WERI-Rb-1 (cell line): Measurements from ENCODE around the gene PABPN1.
A peak's percentile ranks its signal among the peaks of the same experiment; 100 is the strongest.
"Not testable (repeated sequence)": the region's sequence is repeated elsewhere in the genome, so short reads cannot be mapped to it uniquely, and the experiment has no call there.

ENCODE experiments used
- DNase-seq: peaks from one replicate; pipeline ENCODE4 v3.0.0-alpha.2; 2020
- H3K27ac ChIP-seq: fragments of 250-450 bp; sonication (Bioruptor Pico); 2 replicates; pipeline ENCODE4 v1.5.1; 2020; ENCODE audit warnings: mild to moderate bottlenecking, moderate library complexity
- H3K27me3 ChIP-seq: fragments of 250-450 bp; sonication (Bioruptor Pico); 2 replicates; pipeline ENCODE4 v1.5.1; 2021; ENCODE audit warnings: mild to moderate bottlenecking, low read depth, moderate library complexity; ENCODE audit not compliant: insufficient read depth, severe bottlenecking
- H3K36me3 ChIP-seq: fragments of 250-450 bp; sonication (Bioruptor Pico); 2 replicates; pipeline ENCODE4 v1.5.1; 2020; ENCODE audit warnings: mild to moderate bottlenecking, moderate library complexity
- H3K4me3 ChIP-seq: 2 replicates; pipeline ENCODE4 v1.5.1; 2011; ENCODE audit warnings: low read depth, mild to moderate bottlenecking, control low read depth, low read length
- H3K9me3 ChIP-seq: fragments of 250-450 bp; sonication (Bioruptor Pico); 2 replicates; pipeline ENCODE4 v1.5.1; 2021; ENCODE audit warnings: mild to moderate bottlenecking, moderate library complexity; ENCODE audit not compliant: severe bottlenecking
- TF ChIP-seq, protein P1 (sequence below): IDR thresholded peaks from 2 replicates; pipeline ENCODE4 v1.5.1; 2011; ENCODE audit warnings: low read depth, mild to moderate bottlenecking, control low read depth, inconsistent platforms, low read length

PABPN1 gene

GRCh38 chr14:23320584-23321571 lies at the start of gene PABPN1:
TSS of gene PABPN1 (plus strand) at chr14:23321457. CDS start at chr14:23321470, 13 bp downstream.
- TF ChIP-seq, protein P1, sequence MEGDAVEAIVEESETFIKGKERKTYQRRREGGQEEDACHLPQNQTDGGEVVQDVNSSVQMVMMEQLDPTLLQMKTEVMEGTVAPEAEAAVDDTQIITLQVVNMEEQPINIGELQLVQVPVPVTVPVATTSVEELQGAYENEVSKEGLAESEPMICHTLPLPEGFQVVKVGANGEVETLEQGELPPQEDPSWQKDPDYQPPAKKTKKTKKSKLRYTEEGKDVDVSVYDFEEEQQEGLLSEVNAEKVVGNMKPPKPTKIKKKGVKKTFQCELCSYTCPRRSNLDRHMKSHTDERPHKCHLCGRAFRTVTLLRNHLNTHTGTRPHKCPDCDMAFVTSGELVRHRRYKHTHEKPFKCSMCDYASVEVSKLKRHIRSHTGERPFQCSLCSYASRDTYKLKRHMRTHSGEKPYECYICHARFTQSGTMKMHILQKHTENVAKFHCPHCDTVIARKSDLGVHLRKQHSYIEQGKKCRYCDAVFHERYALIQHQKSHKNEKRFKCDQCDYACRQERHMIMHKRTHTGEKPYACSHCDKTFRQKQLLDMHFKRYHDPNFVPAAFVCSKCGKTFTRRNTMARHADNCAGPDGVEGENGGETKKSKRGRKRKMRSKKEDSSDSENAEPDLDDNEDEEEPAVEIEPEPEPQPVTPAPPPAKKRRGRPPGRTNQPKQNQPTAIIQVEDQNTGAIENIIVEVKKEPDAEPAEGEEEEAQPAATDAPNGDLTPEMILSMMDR: no peak
- peaks cover 38% of the 10 kb centered on the region for H3K36me3 ChIP-seq
- peak; percentile 99 for DNase-seq
- peak within 1 kb of the TSS; percentile 99 for H3K27ac ChIP-seq
- peak within 1 kb of the TSS; percentile 95 for H3K4me3 ChIP-seq
- H3K27me3 ChIP-seq: no peaks in the 10 kb centered on the region
- H3K9me3 ChIP-seq: no peaks in the 10 kb centered on the region

DNA sequence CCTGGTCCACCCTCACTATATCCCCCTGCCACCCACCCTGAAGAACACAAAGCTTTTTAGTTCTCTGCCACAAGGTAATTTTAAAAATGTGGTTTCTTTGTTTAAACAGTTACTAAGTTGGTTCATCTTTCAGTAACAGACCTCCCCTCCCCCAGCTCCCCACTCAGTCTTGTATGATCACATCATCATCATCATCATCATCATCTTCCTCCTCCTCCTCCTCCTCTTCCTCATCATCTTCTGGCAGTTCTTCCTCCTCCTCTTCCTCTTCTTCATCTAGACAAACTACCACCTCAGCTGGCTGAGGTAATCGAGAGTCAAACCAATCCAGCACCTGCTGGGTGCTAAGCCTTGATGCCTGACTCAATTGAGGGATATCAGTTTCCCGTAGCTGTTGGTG lies 45.8 kb upstream of the PABPN1 start:
- no peaks in the 10 kb centered on the region for H3K9me3 ChIP-seq
- H3K36me3 ChIP-seq: no peaks in the 10 kb centered on the region
- H3K4me3 ChIP-seq: no peak overlapping the region
- H3K27ac ChIP-seq: no peak overlapping the region
- no peaks in the 10 kb centered on the region for H3K27me3 ChIP-seq
- no peak for DNase-seq
- TF ChIP-seq, protein P1: no peak

GRCh38 chr14:23277189-23277588 lies 44.1 kb upstream of the PABPN1 start:
- no peak overlapping the region for H3K27ac ChIP-seq
- no peaks in the 10 kb centered on the region for H3K9me3 ChIP-seq
- H3K27me3 ChIP-seq: no peaks in the 10 kb centered on the region
- H3K36me3 ChIP-seq: peaks cover 3% of the 10 kb centered on the region; the same call in 1 of the 2 replicates
- no peak overlapping the region for H3K4me3 ChIP-seq
- TF ChIP-seq, protein P1: no peak
- no peak for DNase-seq

DNA sequence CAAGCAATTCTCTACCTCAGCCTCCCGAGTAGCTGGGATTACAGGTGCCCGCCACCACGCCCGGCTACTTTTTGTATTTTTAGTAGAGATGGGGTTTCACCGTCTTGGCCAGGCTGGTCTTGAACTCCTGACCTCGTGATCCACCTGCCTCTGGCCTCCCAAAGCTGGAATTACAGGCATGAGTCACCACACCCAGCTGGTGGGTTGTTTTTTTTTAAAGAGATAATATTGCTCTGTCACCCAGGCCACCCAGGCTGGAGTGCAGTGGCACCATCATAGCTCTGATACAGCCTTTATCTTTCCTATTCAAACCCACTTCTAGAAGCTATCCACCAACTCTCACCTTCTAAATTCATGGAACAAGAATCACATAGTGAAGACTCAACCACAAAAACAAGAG lies 43.3 kb upstream of the PABPN1 start:
- not testable (repeated sequence) for H3K4me3 ChIP-seq, H3K27me3 ChIP-seq, H3K36me3 ChIP-seq, DNase-seq, H3K9me3 ChIP-seq, H3K27ac ChIP-seq

- Histone ChIP-seq H3K4me3 (no peak overlapping the region), H3K9me3 (no peaks in the 10 kb centered on the region), H3K27ac (peak overlapping the region; percentile 92), H3K36me3 (peaks cover 15% of the 10 kb centered on the region), H3K27me3 (no peaks in the 10 kb centered on the region)
- DNase-seq: no peak
- TF ChIP-seq, protein P1: no peak
Observed at GRCh38 chr14:23281247-23281646, 40.0 kb upstream of the PABPN1 start.

DNA sequence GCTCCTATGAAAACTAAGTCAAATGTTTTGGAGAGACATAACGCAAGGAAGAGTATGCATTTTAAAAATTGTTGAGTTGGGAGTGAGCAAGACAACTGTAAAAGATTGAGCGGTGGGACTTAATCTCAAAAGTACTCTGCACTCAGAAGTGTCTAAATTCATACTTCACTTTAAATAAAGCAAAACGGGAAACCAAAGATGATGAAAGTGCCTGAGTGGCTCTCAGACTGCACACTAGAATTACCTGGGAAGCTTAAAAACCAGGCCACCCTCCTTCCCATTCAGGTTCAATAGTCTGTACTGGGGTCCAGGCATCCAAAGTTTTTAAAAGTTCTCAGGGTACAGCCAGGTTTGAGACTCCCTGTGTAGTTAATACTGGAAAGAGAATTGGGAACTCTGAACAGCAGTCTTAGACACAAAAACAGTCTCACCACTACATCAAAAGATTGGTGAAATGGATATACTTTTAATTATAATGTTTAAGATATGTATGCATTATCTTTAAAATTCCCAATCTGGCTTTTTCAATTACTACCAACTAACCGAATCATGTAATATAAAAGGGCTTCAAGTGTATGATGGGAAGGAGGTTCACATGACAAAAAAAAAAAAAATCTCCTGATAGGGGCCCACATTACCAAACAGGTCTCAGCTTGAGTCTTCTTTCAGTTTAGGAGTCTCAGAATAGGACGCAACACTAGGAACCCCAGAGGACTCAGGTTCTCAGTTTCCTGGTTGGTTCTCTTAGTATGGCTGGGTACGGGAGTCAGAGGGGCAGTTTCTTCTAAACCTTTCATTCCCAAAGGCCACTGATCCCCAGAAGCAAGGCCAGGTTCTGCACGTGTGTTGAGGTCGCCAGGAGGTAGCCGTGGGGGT lies 36.4 kb upstream of the PABPN1 start:
- no peaks in the 10 kb centered on the region for H3K27me3 ChIP-seq
- no peak for DNase-seq

More for the DNA sequence above, 36.4 kb upstream of the PABPN1 start:
- TF ChIP-seq, protein P1: no peak
- Histone ChIP-seq H3K9me3 (no peaks in the 10 kb centered on the region), H3K36me3 (peaks cover 15% of the 10 kb centered on the region), H3K27ac (peak overlapping the region; percentile 89), H3K4me3 (peak overlapping the region; percentile 72)
